OCI-LY1 (cell line): Measurements from ENCODE around the gene SORBS1.

ENCODE experiments used
- H2AFZ ChIP-seq: fragments of 200-600 bp; sonication (generic), shearing (Covaris generic); 2 replicates; pipeline ENCODE4 v1.6.0; 2014; ENCODE audit warnings: antibody characterized with exemption, mild to moderate bottlenecking, low read length
- H3F3A ChIP-seq: fragments of 200-600 bp; sonication (generic), shearing (Covaris generic); 2 replicates; pipeline ENCODE4 v1.6.0; 2014; ENCODE audit warnings: mild to moderate bottlenecking, antibody characterized with exemption, low read length, moderate library complexity; ENCODE audit not compliant: insufficient read depth
- H3K27ac ChIP-seq: fragments of 200-600 bp; sonication (generic); 2 replicates; pipeline ENCODE4 v1.5.1; 2014; ENCODE audit warnings: low read length, mixed run types, mild to moderate bottlenecking, low read depth; ENCODE audit not compliant: poor library complexity, severe bottlenecking
- H3K27me3 ChIP-seq: fragments of 200-600 bp; sonication (generic); 2 replicates; pipeline ENCODE4 v1.6.0; 2014; ENCODE audit warnings: antibody characterized with exemption, mild to moderate bottlenecking, low read length, moderate library complexity; ENCODE audit not compliant: insufficient read depth
- H3K36me3 ChIP-seq: fragments of 200-600 bp; sonication (generic); 2 replicates; pipeline ENCODE4 v1.6.1; 2014; ENCODE audit warnings: mild to moderate bottlenecking, antibody characterized with exemption, low read length, moderate library complexity, mixed read lengths; ENCODE audit not compliant: insufficient read depth
- H3K4me1 ChIP-seq: fragments of 200-600 bp; sonication (generic); 2 replicates; pipeline ENCODE4 v1.5.1; 2014; ENCODE audit warnings: mild to moderate bottlenecking, low read length, moderate library complexity; ENCODE audit not compliant: insufficient read depth, severe bottlenecking
- H3K4me2 ChIP-seq: fragments of 200-600 bp; sonication (generic), shearing (Covaris generic); 2 replicates; pipeline ENCODE4 v1.6.1; 2014; ENCODE audit warnings: low read length
- H3K4me3 ChIP-seq: fragments of 200-600 bp; sonication (generic); 2 replicates; pipeline ENCODE4 v1.5.1; 2014; ENCODE audit warnings: low read length, low read depth, mild to moderate bottlenecking, mixed read lengths; ENCODE audit not compliant: poor library complexity, severe bottlenecking
- H3K79me2 ChIP-seq: fragments of 200-600 bp; shearing (Covaris generic); 2 replicates; pipeline ENCODE4 v1.6.1; 2016; ENCODE audit warnings: mixed run types, low read length, mixed read lengths; ENCODE audit not compliant: insufficient read depth
- H3K9ac ChIP-seq: fragments of 200-600 bp; sonication (generic), shearing (Covaris generic); 2 replicates; pipeline ENCODE4 v1.6.1; 2014; ENCODE audit warnings: mild to moderate bottlenecking, low read length, mixed read lengths
- H3K9me2 ChIP-seq: fragments of 200-600 bp; sonication (generic), shearing (Covaris generic); 2 replicates; pipeline ENCODE4 v1.6.1; 2014; ENCODE audit warnings: low read depth, mild to moderate bottlenecking, low read length, mixed read lengths
- H3K9me3 ChIP-seq: fragments of 200-600 bp; shearing (Covaris generic); 2 replicates; pipeline ENCODE4 v1.6.1; 2014; ENCODE audit warnings: low read length, mixed read lengths
- H4K20me1 ChIP-seq: fragments of 200-600 bp; sonication (generic), shearing (Covaris generic); 2 replicates; pipeline ENCODE4 v1.6.0; 2016; ENCODE audit warnings: mild to moderate bottlenecking, low read length; ENCODE audit not compliant: insufficient read depth
- CTCF ChIP-seq: fragments of 200-600 bp; sonication (generic), shearing (Covaris generic); IDR thresholded peaks from 2 replicates; pipeline ENCODE4 v1.5.1; 2017; ENCODE audit warnings: mild to moderate bottlenecking, antibody characterized with exemption, low read length, moderate library complexity, mixed read lengths
- EZH2 ChIP-seq: fragments of 200-600 bp; sonication (generic), shearing (Covaris generic); IDR thresholded peaks from 2 replicates; pipeline ENCODE4 v1.8.0; 2017; ENCODE audit warnings: borderline replicate concordance, mixed run types, mild to moderate bottlenecking, antibody characterized with exemption, low read length, moderate library complexity, mixed read lengths

SORBS1 gene

DNA sequence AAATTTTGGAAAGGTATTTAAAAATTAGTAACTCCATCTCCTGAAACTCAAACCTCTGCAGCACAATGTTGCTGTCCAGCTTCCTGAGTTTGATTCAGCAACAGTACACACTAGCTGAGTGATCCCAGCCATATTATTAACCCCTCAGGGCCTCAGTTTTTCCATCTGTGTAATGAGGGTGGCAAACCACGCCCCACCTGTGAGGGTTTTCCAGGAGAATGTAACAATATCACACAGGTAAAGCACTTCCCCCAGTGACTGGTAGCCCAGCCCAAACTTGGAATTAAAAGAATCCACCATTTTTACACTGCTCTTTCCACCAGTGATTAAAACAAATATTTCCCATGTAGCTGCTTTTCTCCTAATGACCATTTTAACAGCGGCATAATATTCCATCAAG lies 122.4 kb downstream of the SORBS1 start:
- Histone ChIP-seq H3K9me2 (no peaks in the 10 kb centered on the region), H3K27me3 (no peaks in the 10 kb centered on the region), H3K9ac (no peak overlapping the region), H3K79me2 (no peaks in the 10 kb centered on the region), H3K4me1 (no peaks in the 10 kb centered on the region), H3K4me3 (no peak overlapping the region), H2AFZ (no peak overlapping the region), H3K36me3 (no peaks in the 10 kb centered on the region), H4K20me1 (no peaks in the 10 kb centered on the region), H3K27ac (no peak overlapping the region), H3F3A (no peaks in the 10 kb centered on the region), H3K4me2 (no peak overlapping the region), H3K9me3 (no peaks in the 10 kb centered on the region)
- TF ChIP-seq CTCF (no peak), EZH2 (no peak)

DNA sequence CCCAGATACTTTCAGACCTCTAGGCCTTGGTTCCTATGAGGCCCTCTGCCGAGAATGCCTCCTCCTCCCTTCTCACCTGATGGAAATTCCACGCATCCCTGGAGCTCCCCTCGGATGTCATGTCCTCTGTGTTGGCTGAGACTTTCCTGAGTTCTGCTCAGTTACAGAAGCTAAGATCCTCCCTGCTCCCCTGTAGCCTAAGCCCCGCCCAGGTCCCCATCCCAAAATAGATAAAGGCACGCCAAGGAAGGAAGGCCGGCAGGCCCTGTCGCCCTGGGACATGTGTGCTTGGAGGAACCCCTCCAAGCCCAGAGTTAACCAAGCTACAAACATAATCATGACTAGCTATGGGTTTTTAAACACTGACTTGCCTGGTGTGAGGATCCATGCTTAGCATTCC lies 123.5 kb downstream of the SORBS1 start:
- H3K4me1 ChIP-seq: no peaks in the 10 kb centered on the region
- TF ChIP-seq EZH2 (no peak), CTCF (no peak)
- H3K27ac ChIP-seq: no peak overlapping the region
- H3F3A ChIP-seq: no peaks in the 10 kb centered on the region
- H4K20me1 ChIP-seq: no peaks in the 10 kb centered on the region
- no peaks in the 10 kb centered on the region for H3K27me3 ChIP-seq
- H3K4me2 ChIP-seq: no peak overlapping the region
- H2AFZ ChIP-seq: no peak overlapping the region
- no peak overlapping the region for H3K9ac ChIP-seq
- H3K36me3 ChIP-seq: no peaks in the 10 kb centered on the region
- no peak overlapping the region for H3K4me3 ChIP-seq
- H3K79me2 ChIP-seq: no peaks in the 10 kb centered on the region
- H3K9me2 ChIP-seq: no peaks in the 10 kb centered on the region
- no peaks in the 10 kb centered on the region for H3K9me3 ChIP-seq

DNA sequence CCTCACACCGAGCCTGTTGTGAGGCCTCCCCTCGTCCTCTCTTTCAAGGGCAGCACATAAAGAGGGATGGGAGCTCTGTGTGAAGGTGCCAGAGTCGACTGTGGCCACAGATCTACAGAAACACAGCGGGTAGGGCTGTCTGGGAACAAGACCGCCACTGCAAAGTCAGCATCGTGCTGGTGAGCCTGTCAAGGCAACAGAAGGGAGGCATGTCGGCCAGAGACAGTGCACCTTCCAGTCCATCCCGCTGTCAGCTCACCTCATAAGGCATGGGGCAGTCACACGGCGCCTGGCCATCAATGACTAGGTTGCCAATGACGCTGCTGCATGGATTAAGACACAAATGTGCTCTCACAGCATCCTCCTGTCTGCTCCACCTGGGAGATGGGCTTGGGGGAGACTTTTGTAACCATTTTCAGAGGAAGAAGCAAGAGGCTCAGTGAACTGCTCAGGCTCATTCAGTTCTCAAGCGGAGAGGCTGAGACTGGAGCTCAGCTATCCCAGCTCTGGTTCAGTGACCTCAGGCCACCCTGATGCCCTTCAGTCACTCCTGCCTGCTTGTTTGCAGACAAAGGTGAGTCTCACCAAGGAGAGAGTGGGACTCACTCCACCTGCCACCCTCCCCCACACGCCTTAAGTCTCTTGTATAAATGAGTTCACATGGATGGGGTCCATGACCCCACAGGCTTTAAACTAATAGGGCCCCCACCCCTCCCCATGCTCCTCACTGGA lies 125.5 kb downstream of the SORBS1 start:
- H3K9me3 ChIP-seq: no peaks in the 10 kb centered on the region
- H3K4me3 ChIP-seq: no peak overlapping the region
- no peaks in the 10 kb centered on the region for H3K4me1 ChIP-seq
- no peaks in the 10 kb centered on the region for H3K9me2 ChIP-seq
- no peak overlapping the region for H3K4me2 ChIP-seq
- H3K79me2 ChIP-seq: no peaks in the 10 kb centered on the region
- H3F3A ChIP-seq: no peaks in the 10 kb centered on the region
- no peak overlapping the region for H3K9ac ChIP-seq
- H3K27ac ChIP-seq: no peak overlapping the region
- no peaks in the 10 kb centered on the region for H3K27me3 ChIP-seq
- no peaks in the 10 kb centered on the region for H3K36me3 ChIP-seq
- no peak for TF ChIP-seq CTCF
- TF ChIP-seq EZH2: no peak
- no peak overlapping the region for H2AFZ ChIP-seq
- H4K20me1 ChIP-seq: no peaks in the 10 kb centered on the region
